IPS-18a (cell line): ENCODE data around the gene SV2C.
"Not testable (repeated sequence)": the region's sequence is repeated elsewhere in the genome, so short reads cannot be mapped to it uniquely, and the experiment has no call there.

ENCODE experiments used
- H3K27ac ChIP-seq: one replicate; pipeline ENCODE4 v1.5.1; 2013; ENCODE audit warnings: low read length
- H3K27me3 ChIP-seq: one replicate; pipeline ENCODE4 v1.6.1; 2013; ENCODE audit warnings: mild to moderate bottlenecking, low read length; ENCODE audit not compliant: control insufficient read depth, insufficient read depth
- H3K36me3 ChIP-seq: one replicate; pipeline ENCODE4 v1.6.1; 2013; ENCODE audit warnings: low read depth, low read length; ENCODE audit not compliant: control insufficient read depth
- H3K4me1 ChIP-seq: one replicate; pipeline ENCODE4 v1.6.1; 2013; ENCODE audit warnings: low read depth, low read length; ENCODE audit not compliant: control insufficient read depth
- H3K4me3 ChIP-seq: one replicate; pipeline ENCODE4 v1.5.1; 2013; ENCODE audit warnings: low read length
- H3K9ac ChIP-seq: one replicate; pipeline ENCODE4 v1.6.1; 2013; ENCODE audit warnings: mild to moderate bottlenecking, low read length, moderate library complexity
- H3K9me3 ChIP-seq: one replicate; pipeline ENCODE4 v1.6.1; 2013; ENCODE audit warnings: low read depth, low read length; ENCODE audit not compliant: control insufficient read depth

SV2C gene

GRCh38 chr5:76336253-76336809 lies 253.1 kb downstream of the SV2C start:
- not testable (repeated sequence) for H3K27me3 ChIP-seq, H3K9ac ChIP-seq, H3K36me3 ChIP-seq, H3K27ac ChIP-seq, H3K4me3 ChIP-seq, H3K9me3 ChIP-seq
- peaks cover 15% of the 10 kb centered on the region for H3K4me1 ChIP-seq

GRCh38 chr5:76337953-76338451 lies 254.8 kb downstream of the SV2C start:
- H3K4me3 ChIP-seq: no peak overlapping the region
- no peak overlapping the region for H3K9ac ChIP-seq
- no peaks in the 10 kb centered on the region for H3K9me3 ChIP-seq
- H3K27ac ChIP-seq: no peak overlapping the region
- no peaks in the 10 kb centered on the region for H3K27me3 ChIP-seq
- no peaks in the 10 kb centered on the region for H3K36me3 ChIP-seq
- H3K4me1 ChIP-seq: peaks cover 19% of the 10 kb centered on the region

- H3K27me3 ChIP-seq: no peaks in the 10 kb centered on the region
- H3K36me3 ChIP-seq: no peaks in the 10 kb centered on the region
- H3K27ac ChIP-seq: no peak overlapping the region
- peaks cover 19% of the 10 kb centered on the region for H3K4me1 ChIP-seq
- no peak overlapping the region for H3K4me3 ChIP-seq
- no peaks in the 10 kb centered on the region for H3K9me3 ChIP-seq
- H3K9ac ChIP-seq: no peak overlapping the region
These were observed 256.7 kb downstream of the SV2C start for GRCh38 chr5:76339919-76340318.

- H3K9ac ChIP-seq: no peak overlapping the region
- peaks cover 19% of the 10 kb centered on the region for H3K4me1 ChIP-seq
- no peak overlapping the region for H3K27ac ChIP-seq
- H3K27me3 ChIP-seq: no peaks in the 10 kb centered on the region
- H3K9me3 ChIP-seq: no peaks in the 10 kb centered on the region
- H3K4me3 ChIP-seq: no peak overlapping the region
- no peaks in the 10 kb centered on the region for H3K36me3 ChIP-seq
These were observed 258.6 kb downstream of the SV2C start for GRCh38 chr5:76341651-76342334.

DNA sequence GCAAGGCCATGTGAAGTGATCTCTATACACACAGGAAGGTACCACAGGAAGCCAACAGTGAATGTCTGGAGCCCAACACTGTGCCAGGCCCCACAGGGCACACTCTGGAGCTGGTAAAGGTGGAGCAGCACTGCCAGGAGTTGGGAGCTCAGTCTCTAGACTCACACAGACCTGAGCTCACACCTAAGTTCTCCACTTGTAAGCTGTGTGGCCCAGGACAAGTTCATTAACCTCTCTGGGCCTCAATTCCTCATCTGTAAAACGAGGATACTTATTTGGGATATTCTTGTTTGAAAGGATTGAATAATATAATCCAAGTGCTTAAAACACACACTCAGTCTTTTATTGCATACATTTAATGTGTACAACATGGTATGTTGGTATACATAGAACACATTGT lies 259.3 kb downstream of the SV2C start:
- Histone ChIP-seq H3K27me3 (no peaks in the 10 kb centered on the region), H3K9me3 (no peaks in the 10 kb centered on the region), H3K4me1 (peaks cover 18% of the 10 kb centered on the region), H3K27ac (no peak overlapping the region), H3K4me3 (no peak overlapping the region), H3K36me3 (no peaks in the 10 kb centered on the region), H3K9ac (no peak overlapping the region)

DNA sequence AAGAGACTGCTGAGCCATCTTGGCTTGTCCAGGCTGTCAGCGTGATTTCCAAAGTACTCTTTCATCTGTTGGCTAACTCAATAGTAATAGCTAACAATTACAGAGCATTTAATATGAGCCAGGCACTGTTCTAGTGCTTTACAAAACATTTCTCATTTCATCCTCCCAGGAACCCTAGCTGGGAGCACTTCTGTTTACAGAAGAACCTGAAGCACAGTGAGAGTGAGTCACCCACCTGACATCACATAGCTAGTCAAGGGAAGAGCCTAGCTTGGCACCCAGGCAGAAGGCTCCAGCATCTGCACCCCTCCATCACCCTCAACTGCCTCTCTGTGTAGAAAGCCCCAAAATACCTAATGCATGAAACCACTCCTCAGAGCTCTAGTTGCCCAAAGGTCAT lies 262.4 kb downstream of the SV2C start:
- Histone ChIP-seq H3K27me3 (no peaks in the 10 kb centered on the region), H3K36me3 (no peaks in the 10 kb centered on the region), H3K27ac (no peak overlapping the region), H3K9me3 (no peaks in the 10 kb centered on the region), H3K4me3 (no peak overlapping the region), H3K9ac (no peak overlapping the region), H3K4me1 (peaks cover 11% of the 10 kb centered on the region)

GRCh38 chr5:76351176-76351575 lies 268.0 kb downstream of the SV2C start:
- Histone ChIP-seq H3K4me1 (peaks cover 5% of the 10 kb centered on the region), H3K27me3 (no peaks in the 10 kb centered on the region), H3K27ac (no peak overlapping the region), H3K9ac (no peak overlapping the region), H3K36me3 (no peaks in the 10 kb centered on the region), H3K4me3 (no peak overlapping the region), H3K9me3 (no peaks in the 10 kb centered on the region)

- Histone ChIP-seq H3K9me3 (no peaks in the 10 kb centered on the region), H3K9ac (no peak overlapping the region), H3K36me3 (no peaks in the 10 kb centered on the region), H3K27ac (no peak overlapping the region), H3K4me3 (no peak overlapping the region), H3K4me1 (peaks cover 5% of the 10 kb centered on the region), H3K27me3 (no peaks in the 10 kb centered on the region)
These were observed 268.4 kb downstream of the SV2C start for GRCh38 chr5:76351577-76351976.

DNA sequence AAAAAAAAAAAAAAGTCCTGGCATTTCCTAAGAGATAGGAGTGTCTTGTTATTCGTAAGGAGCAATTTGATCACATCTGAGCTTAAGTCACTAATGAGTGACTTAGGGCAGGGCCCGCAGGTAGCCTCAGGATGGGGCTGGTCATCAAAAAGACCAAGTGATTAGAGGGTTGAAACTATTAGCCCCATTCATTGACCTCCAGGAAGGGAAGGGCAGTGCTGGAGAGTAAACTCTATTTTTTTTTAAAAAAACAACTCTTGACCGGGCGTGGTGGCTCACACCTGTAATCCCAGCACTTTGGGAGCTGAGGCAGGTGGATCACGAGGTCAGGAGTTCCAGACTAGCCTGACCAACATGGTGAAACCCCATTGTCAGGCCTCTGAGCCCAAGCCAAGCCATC lies 273.7 kb downstream of the SV2C start:
- H3K9ac ChIP-seq: no peak overlapping the region
- no peaks in the 10 kb centered on the region for H3K9me3 ChIP-seq
- no peak overlapping the region for H3K27ac ChIP-seq
- peaks cover 5% of the 10 kb centered on the region for H3K4me1 ChIP-seq
- H3K36me3 ChIP-seq: no peaks in the 10 kb centered on the region
- H3K27me3 ChIP-seq: no peaks in the 10 kb centered on the region
- no peak overlapping the region for H3K4me3 ChIP-seq

GRCh38 chr5:76363352-76364225 lies 280.4 kb downstream of the SV2C start:
- Histone ChIP-seq H3K27ac (no peak overlapping the region), H3K9ac (no peak overlapping the region), H3K4me1 (no peaks in the 10 kb centered on the region), H3K4me3 (no peak overlapping the region), H3K9me3 (no peaks in the 10 kb centered on the region), H3K36me3 (no peaks in the 10 kb centered on the region), H3K27me3 (no peaks in the 10 kb centered on the region)

- Histone ChIP-seq H3K36me3 (no peaks in the 10 kb centered on the region), H3K4me1 (no peaks in the 10 kb centered on the region), H3K27ac (no peak overlapping the region), H3K9me3 (no peaks in the 10 kb centered on the region), H3K27me3 (no peaks in the 10 kb centered on the region), H3K4me3 (no peak overlapping the region), H3K9ac (no peak overlapping the region)
These were observed 281.0 kb downstream of the SV2C start for GRCh38 chr5:76364226-76364589.
